Activated CD8-positive, alpha-beta T cell treated with anti-CD3 and anti-CD28 coated beads for 36 hours (primary cell): ENCODE measurements around the gene ATP8B2. TPM values are rescaled to one million over a fixed set of nuclear protein-coding genes. Genes with fewer than 3 reads are reported as not detected.

Experiments
- ATAC-seq: fragments of 200-7000 bp; cut with Tn5 transposase; one replicate; pipeline ENCODE4 v1.10.0; 2021; ENCODE audit warnings: mild to moderate bottlenecking, moderate library complexity
- CTCF ChIA-PET: fragments of 350-600 bp; sonication (Branson Sonifier 250); formaldehyde crosslinking; loops from one replicate; lab custom pipeline; 2021; ENCODE audit warnings: antibody characterized with exemption; lab: Charles Lee
- POLR2A ChIA-PET: fragments of 350-600 bp; sonication (Branson Sonifier 250); formaldehyde crosslinking; loops from one replicate; lab custom pipeline; 2021; ENCODE audit warnings: antibody characterized with exemption; lab: Charles Lee
- DNase-seq: peaks from one replicate; pipeline ENCODE4 v3.0.0-alpha.2; 2020
- H3K27ac Mint-ChIP-seq: one replicate; pipeline ENCODE4 v1.8.0; 2021; ENCODE audit warnings: mild to moderate bottlenecking, mixed read lengths
- H3K27me3 Mint-ChIP-seq: one replicate; pipeline ENCODE4 v1.8.0; 2021; ENCODE audit warnings: mixed read lengths
- H3K36me3 Mint-ChIP-seq: one replicate; pipeline ENCODE4 v1.8.0; 2021; ENCODE audit warnings: low read depth, mixed read lengths
- H3K4me1 Mint-ChIP-seq: one replicate; pipeline ENCODE4 v1.8.0; 2021; ENCODE audit warnings: low read depth, mixed read lengths
- H3K4me3 Mint-ChIP-seq: one replicate; pipeline ENCODE4 v1.8.0; 2021; ENCODE audit warnings: mild to moderate bottlenecking, moderate library complexity, mixed read lengths
- H3K9me3 Mint-ChIP-seq: one replicate; pipeline ENCODE4 v1.8.0; 2021; ENCODE audit warnings: mixed read lengths
- CTCF ChIP-seq: fragments of 200-600 bp; IDR thresholded peaks from one replicate; pipeline ENCODE4 v1.8.0; 2022; ENCODE audit warnings: antibody characterized with exemption, mild to moderate bottlenecking
- intact Hi-C: fragments of 100-400 bp; cut with micrococcal nuclease; formaldehyde crosslinking; loops from one replicate; pipeline ENCODE4 v1.10.0; 2022
- total RNA-seq, 2 experiments: library from RNA; stranded (reverse); gene quantifications; one replicate each; pipeline ENCODE4 v1.2.3, GENCODE V29; 2021

The ATP8B2 gene
- total RNA-seq, 2 experiments from 2014 or later = 52.2 to 54.7 TPM

- H3K36me3 Mint-ChIP-seq = peaks cover 35% of the 10 kb centered on the region
- no peak overlapping the region for H3K27ac Mint-ChIP-seq
- peaks cover 54% of the 10 kb centered on the region for H3K4me1 Mint-ChIP-seq
- no peak for DNase-seq
- no peaks in the 10 kb centered on the region for H3K9me3 Mint-ChIP-seq
- no peak for ATAC-seq
- H3K27me3 Mint-ChIP-seq = no peaks in the 10 kb centered on the region
- POLR2A ChIA-PET = interaction anchor here (1.1 to 2.3 kb wide), 2 partner anchors 8 to 56 kb away, joined by 3 to 6 read pairs; no protein-coding TSS in a partner anchor
- H3K4me3 Mint-ChIP-seq = no peak overlapping the region
- TF ChIP-seq CTCF = no peak
- intact Hi-C loops = loop anchor here (5.0 to 10.0 kb wide), 2 partner anchors 57 to 94 kb away; partner anchors contain the start of gene IL6R
- CTCF ChIA-PET = interaction anchor here (1.1 to 6.2 kb wide), 7 partner anchors 13 to 196 kb away, joined by 3 to 46 read pairs (median 3); no protein-coding TSS in a partner anchor
Observed at GRCh38 chr1:154350383-154350782, 25.1 kb downstream of the ATP8B2 start.

- DNase-seq = no peak
- no peak for TF ChIP-seq CTCF
- peaks cover 25% of the 10 kb centered on the region for H3K36me3 Mint-ChIP-seq
- no peak overlapping the region for H3K27ac Mint-ChIP-seq
- ChIA-PET POLR2A (interaction anchor here (0.7 to 2.3 kb wide), 4 partner anchors 9 to 56 kb away, joined by 3 to 6 read pairs (median 3); no protein-coding TSS in a partner anchor), CTCF (interaction anchor here (0.6 to 6.2 kb wide), 6 partner anchors 12 to 144 kb away, joined by 3 to 46 read pairs (median 3); no protein-coding TSS in a partner anchor)
- no peaks in the 10 kb centered on the region for H3K27me3 Mint-ChIP-seq
- no peaks in the 10 kb centered on the region for H3K9me3 Mint-ChIP-seq
- no peak overlapping the region for H3K4me3 Mint-ChIP-seq
- H3K4me1 Mint-ChIP-seq = peaks cover 43% of the 10 kb centered on the region
- intact Hi-C loops = loop anchor here (5.0 to 10.0 kb wide), 2 partner anchors 56 to 93 kb away; partner anchors contain the start of gene IL6R
- ATAC-seq = no peak
Observed at GRCh38 chr1:154351363-154352068, 26.2 kb downstream of the ATP8B2 start.

GRCh38 chr1:154352245-154352580 lies 26.9 kb downstream of the ATP8B2 start:
- ATAC-seq (no peak), DNase-seq (no peak)
- TF ChIP-seq CTCF = no peak
- POLR2A ChIA-PET = interaction anchor here (0.8 to 2.3 kb wide), 2 partner anchors 9 to 26 kb away, joined by 4 to 6 read pairs; no protein-coding TSS in a partner anchor
- CTCF ChIA-PET = interaction anchor here (0.8 to 6.2 kb wide), 9 partner anchors 9 to 195 kb away, joined by 3 to 46 read pairs (median 4); no protein-coding TSS in a partner anchor
- peaks cover 21% of the 10 kb centered on the region for H3K36me3 Mint-ChIP-seq
- peaks cover 38% of the 10 kb centered on the region for H3K4me1 Mint-ChIP-seq
- intact Hi-C loops = loop anchor here (5.0 to 10.0 kb wide), 2 partner anchors 55 to 93 kb away; partner anchors contain the start of gene IL6R
- peak overlapping the region; percentile 69 for H3K4me3 Mint-ChIP-seq
- H3K27me3 Mint-ChIP-seq = no peaks in the 10 kb centered on the region
- no peaks in the 10 kb centered on the region for H3K9me3 Mint-ChIP-seq
- H3K27ac Mint-ChIP-seq = no peak overlapping the region

GRCh38 chr1:154352581-154353459 lies 27.5 kb downstream of the ATP8B2 start:
- peak overlapping the region; percentile 64 for H3K27ac Mint-ChIP-seq
- no peaks in the 10 kb centered on the region for H3K9me3 Mint-ChIP-seq
- H3K4me1 Mint-ChIP-seq = peaks cover 35% of the 10 kb centered on the region
- no peaks in the 10 kb centered on the region for H3K27me3 Mint-ChIP-seq
- peak overlapping the region; percentile 69 for H3K4me3 Mint-ChIP-seq
- TF ChIP-seq CTCF = no peak
- DNase-seq (peak; percentile 69), ATAC-seq (peak; percentile 78)
- ChIA-PET CTCF (interaction anchor here (0.8 to 6.2 kb wide), 8 partner anchors 9 to 194 kb away, joined by 3 to 46 read pairs (median 5); no protein-coding TSS in a partner anchor), POLR2A (interaction anchor here (0.8 to 2.2 kb wide), 3 partner anchors 18 to 80 kb away, joined by 3 to 5 read pairs (median 4); no protein-coding TSS in a partner anchor)
- intact Hi-C loops = loop anchor here (5.0 to 10.0 kb wide), 2 partner anchors 54 to 92 kb away; partner anchors contain the start of gene IL6R
- peaks cover 18% of the 10 kb centered on the region for H3K36me3 Mint-ChIP-seq
